ENCODE data around the gene DGKI. TPM values are rescaled to one million over a fixed set of nuclear protein-coding genes. Genes with fewer than 3 reads are reported as not detected.

Gene DGKI
- total RNA-seq, 4 donors from 2014 or later: 0.42 to 6.2 (median 2.0) TPM

DNA sequence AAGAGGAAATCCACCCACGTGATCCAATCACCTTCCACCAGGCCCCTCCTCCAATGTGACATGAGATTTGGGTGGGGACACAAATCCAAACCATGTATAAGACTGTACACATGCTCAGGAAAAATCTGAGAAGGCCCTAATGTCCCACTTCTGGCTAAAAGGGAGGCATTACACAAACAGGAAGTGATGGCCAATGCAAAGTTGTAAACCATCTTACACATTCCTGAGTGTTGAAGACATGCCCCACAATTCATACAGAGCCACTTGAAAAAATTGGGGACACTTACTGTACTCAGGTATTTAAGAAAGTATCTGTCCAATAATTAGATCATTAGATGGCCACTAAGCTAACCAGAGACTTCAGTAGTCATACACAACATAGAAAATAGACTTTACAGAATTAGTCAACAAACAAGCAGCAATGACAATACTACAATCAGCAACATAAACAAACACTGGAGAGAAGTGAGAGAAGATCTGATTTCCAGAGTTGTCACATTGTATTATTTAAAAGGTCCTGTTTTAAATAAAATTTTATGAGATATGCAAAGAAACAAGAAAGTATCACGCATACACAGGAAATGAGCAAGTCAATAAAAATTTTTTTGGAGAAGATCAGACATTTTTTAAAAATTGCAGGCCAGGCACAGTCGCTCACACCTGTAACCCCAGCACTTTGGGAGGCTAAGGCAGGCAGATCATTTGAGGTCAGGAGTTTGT is 143.3 kb downstream of the DGKI start:
- WGBS: 81% methylated on average over 3 of the region's 3 CpGs
- no peak for DNase-seq (ENCODE audit: low spot score in 2 of 2)
- no peaks in the 10 kb centered on the region for H3K4me1 ChIP-seq
- no peak overlapping the region for H3K27ac ChIP-seq
- TF ChIP-seq EP300 (IDR thresholded peaks at IDR 0.05) (no peak), POLR2AphosphoS5 (IDR thresholded peaks at IDR 0.05) (no peak), POLR2A (IDR thresholded peaks at IDR 0.05) (no peak)
- TF ChIP-seq, protein P1, sequence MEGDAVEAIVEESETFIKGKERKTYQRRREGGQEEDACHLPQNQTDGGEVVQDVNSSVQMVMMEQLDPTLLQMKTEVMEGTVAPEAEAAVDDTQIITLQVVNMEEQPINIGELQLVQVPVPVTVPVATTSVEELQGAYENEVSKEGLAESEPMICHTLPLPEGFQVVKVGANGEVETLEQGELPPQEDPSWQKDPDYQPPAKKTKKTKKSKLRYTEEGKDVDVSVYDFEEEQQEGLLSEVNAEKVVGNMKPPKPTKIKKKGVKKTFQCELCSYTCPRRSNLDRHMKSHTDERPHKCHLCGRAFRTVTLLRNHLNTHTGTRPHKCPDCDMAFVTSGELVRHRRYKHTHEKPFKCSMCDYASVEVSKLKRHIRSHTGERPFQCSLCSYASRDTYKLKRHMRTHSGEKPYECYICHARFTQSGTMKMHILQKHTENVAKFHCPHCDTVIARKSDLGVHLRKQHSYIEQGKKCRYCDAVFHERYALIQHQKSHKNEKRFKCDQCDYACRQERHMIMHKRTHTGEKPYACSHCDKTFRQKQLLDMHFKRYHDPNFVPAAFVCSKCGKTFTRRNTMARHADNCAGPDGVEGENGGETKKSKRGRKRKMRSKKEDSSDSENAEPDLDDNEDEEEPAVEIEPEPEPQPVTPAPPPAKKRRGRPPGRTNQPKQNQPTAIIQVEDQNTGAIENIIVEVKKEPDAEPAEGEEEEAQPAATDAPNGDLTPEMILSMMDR (IDR thresholded peaks at IDR 0.05): no peak
- no peak overlapping the region for H3K4me3 ChIP-seq
- no peaks in the 10 kb centered on the region for H3K27me3 ChIP-seq
- peaks cover 13% of the 10 kb centered on the region for H3K9me3 ChIP-seq
- no peaks in the 10 kb centered on the region for H3K36me3 ChIP-seq

DNA sequence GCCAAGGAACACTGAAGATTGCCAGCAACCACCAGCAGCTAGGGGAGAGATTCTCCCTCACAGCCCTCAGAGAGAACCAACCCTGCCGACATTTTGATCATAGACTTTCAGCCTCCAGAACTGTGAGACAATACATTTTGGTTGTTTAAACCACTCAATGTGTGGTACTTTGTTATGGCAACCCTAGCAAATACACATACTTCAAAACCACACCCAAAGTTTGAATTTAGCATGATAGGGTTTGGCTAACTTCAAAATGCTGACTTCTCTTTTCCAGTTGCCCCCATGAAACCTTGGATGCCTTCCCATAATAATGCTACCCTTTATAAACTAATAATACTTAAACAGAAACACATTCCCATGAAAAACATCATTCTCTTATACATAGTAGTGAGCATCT is 149.8 kb downstream of the DGKI start:
- Histone ChIP-seq H3K27ac (no peak overlapping the region), H3K36me3 (no peaks in the 10 kb centered on the region), H3K4me1 (no peaks in the 10 kb centered on the region), H3K4me3 (no peak overlapping the region), H3K27me3 (no peaks in the 10 kb centered on the region), H3K9me3 (no peaks in the 10 kb centered on the region)
- 33% methylated on average over 1 of the region's 1 CpG for WGBS
- DNase-seq (ENCODE audit: low spot score in 2 of 2): no peak
- TF ChIP-seq, protein P1 (IDR thresholded peaks at IDR 0.05): no peak
- no peak for TF ChIP-seq EP300 (IDR thresholded peaks at IDR 0.05)
- no peak for TF ChIP-seq POLR2A (IDR thresholded peaks at IDR 0.05)
- no peak for TF ChIP-seq POLR2AphosphoS5 (IDR thresholded peaks at IDR 0.05)

DNA sequence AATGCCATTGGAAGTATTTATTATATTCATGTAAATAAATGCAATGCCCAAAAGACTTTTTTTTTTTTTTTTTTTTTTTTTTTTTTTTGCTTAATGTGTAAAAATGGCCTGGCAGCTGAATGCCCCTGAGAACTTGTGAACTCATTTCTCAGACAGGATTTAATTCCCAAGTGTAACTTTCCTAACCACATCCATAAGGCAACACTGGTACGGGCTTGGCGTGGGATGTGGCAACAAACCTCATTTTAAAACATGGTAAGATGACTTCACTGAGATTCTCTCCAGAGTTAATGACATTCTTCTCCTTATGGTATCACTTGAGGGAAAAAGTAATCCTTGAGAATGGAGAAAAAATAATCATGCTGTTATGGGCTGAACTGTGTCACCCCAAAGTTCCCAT is 150.4 kb downstream of the DGKI start:
- DNase-seq (ENCODE audit: low spot score in 2 of 2): no peak
- no peak for TF ChIP-seq POLR2A (IDR thresholded peaks at IDR 0.05)
- no peak for TF ChIP-seq EP300 (IDR thresholded peaks at IDR 0.05)
- no peak for TF ChIP-seq POLR2AphosphoS5 (IDR thresholded peaks at IDR 0.05)
- TF ChIP-seq, protein P1 (IDR thresholded peaks at IDR 0.05): no peak
- WGBS: 78% methylated on average over 2 of the region's 2 CpGs

DNA sequence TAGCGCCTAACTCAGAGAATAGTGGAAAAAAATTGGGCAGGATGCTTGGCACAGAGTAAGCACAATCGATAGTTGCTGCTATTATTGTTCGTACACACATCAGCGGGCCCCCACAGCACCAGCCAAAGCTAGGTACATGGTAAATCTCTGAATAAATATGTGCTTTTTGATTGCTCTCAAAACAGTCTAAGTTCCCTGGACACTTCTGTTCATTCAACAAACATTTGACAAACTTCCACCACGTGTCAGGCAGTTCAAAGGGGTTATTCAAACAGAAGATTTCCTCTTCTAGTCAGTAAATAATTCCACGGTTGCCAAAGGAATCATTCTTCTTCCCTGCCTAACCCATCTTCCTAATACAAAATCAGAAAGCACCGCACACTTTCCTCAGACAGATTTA is 150.8 kb downstream of the DGKI start:
- H3K27ac ChIP-seq: no peak overlapping the region
- TF ChIP-seq EP300 (IDR thresholded peaks at IDR 0.05) (no peak), POLR2A (IDR thresholded peaks at IDR 0.05) (no peak), POLR2AphosphoS5 (IDR thresholded peaks at IDR 0.05) (no peak)
- TF ChIP-seq, protein P1 (IDR thresholded peaks at IDR 0.05): no peak
- no peak overlapping the region for H3K4me3 ChIP-seq
- WGBS: 67% methylated on average over 7 of the region's 7 CpGs
- no peaks in the 10 kb centered on the region for H3K4me1 ChIP-seq
- H3K36me3 ChIP-seq: no peaks in the 10 kb centered on the region
- H3K9me3 ChIP-seq: no peaks in the 10 kb centered on the region
- no peaks in the 10 kb centered on the region for H3K27me3 ChIP-seq
- DNase-seq (ENCODE audit: low spot score in 2 of 2): no peak

More for the DNA sequence above, 150.4 kb downstream of the DGKI start:
- no peak overlapping the region for H3K4me3 ChIP-seq
- H3K27ac ChIP-seq: no peak overlapping the region
- no peaks in the 10 kb centered on the region for H3K4me1 ChIP-seq
- no peaks in the 10 kb centered on the region for H3K9me3 ChIP-seq
- no peaks in the 10 kb centered on the region for H3K36me3 ChIP-seq
- no peaks in the 10 kb centered on the region for H3K27me3 ChIP-seq

DNA sequence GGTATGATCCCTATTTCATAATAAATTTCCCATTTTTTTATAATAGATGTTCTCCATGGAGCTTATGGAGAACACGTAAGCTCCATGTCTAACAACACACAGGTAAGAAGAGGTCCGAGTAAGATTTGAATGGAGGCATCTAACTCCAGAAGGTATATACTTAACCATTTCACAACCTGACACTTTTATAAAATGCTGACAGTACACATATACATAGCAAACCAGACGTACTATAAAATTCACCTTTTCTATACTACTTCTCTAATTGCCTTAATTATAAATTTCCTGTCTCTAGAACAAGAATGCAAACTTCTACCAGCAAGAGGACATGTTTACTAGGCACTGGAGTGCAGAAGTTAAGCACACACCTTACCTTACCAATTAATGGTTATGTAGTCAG is 151.3 kb downstream of the DGKI start:
- no peaks in the 10 kb centered on the region for H3K4me1 ChIP-seq
- WGBS: 87% methylated on average over 3 of the region's 3 CpGs
- no peak overlapping the region for H3K27ac ChIP-seq
- no peak for TF ChIP-seq POLR2A (IDR thresholded peaks at IDR 0.05)
- TF ChIP-seq, protein P1 (IDR thresholded peaks at IDR 0.05): no peak
- no peak for TF ChIP-seq EP300 (IDR thresholded peaks at IDR 0.05)
- TF ChIP-seq POLR2AphosphoS5 (IDR thresholded peaks at IDR 0.05): no peak
- no peak for DNase-seq (ENCODE audit: low spot score in 2 of 2)
- no peak overlapping the region for H3K4me3 ChIP-seq
- no peaks in the 10 kb centered on the region for H3K9me3 ChIP-seq
- H3K27me3 ChIP-seq: no peaks in the 10 kb centered on the region
- no peaks in the 10 kb centered on the region for H3K36me3 ChIP-seq

Data from suprapubic skin (tissue), 4 donors.